ENCODE measurements around the gene GRM8.

DNA sequence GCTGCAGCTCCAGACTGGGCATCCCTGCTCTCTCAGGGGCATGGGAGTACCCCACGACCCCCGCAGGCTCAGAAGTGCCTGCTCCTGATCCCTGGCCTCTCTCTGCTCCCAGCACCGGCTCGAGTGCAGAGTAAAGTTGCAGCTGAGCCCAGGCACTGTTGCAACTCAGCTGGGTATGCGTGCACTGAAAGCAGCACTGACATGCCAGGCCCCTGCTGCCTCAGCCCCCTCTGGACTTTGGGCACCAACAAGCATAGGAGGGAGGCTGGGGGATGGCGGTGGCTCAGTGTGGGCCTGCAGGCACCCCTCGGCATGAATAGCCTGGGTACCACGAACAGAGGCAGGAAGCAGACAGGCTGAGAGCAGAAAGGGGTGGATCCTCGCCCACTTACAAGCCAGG lies 295.3 kb downstream of the GRM8 start:
- no peak for TF ChIP-seq CTCF (conservative IDR thresholded peaks at IDR 0.05; ENCODE audit: low read length)
- TF ChIP-seq EZH2phosphoT487 (IDR thresholded peaks at IDR 0.05; ENCODE audit: borderline replicate concordance, low read depth, low read length) = no peak
